ENCODE measurements around the gene GP1BB.

GP1BB gene

GRCh38 chr22:19742160-19743066 lies 19.1 kb downstream of the GP1BB start:
- H3K9ac ChIP-seq (ENCODE audit: low read depth, low read length, poor library complexity, severe bottlenecking), result no peak overlapping the region
- no peaks in the 10 kb centered on the region for H4K20me1 ChIP-seq (ENCODE audit: insufficient read depth, low read length, poor library complexity, severe bottlenecking)
- no peak overlapping the region for H2AFZ ChIP-seq (ENCODE audit: low read length)
- no peaks in the 10 kb centered on the region for H3K9me3 ChIP-seq (ENCODE audit: insufficient read depth, low read depth, low read length)
- H3K79me2 ChIP-seq (ENCODE audit: insufficient read depth, low read length), result no peaks in the 10 kb centered on the region
- no peaks in the 10 kb centered on the region for H3K4me1 ChIP-seq (ENCODE audit: insufficient read depth, low read length, poor library complexity, severe bottlenecking)
- H3K36me3 ChIP-seq (ENCODE audit: insufficient read depth, low read length), result no peaks in the 10 kb centered on the region
- no peaks in the 10 kb centered on the region for H3F3A ChIP-seq (ENCODE audit: low read depth)
- no peaks in the 10 kb centered on the region for H3K27me3 ChIP-seq (ENCODE audit: insufficient read depth, low read length, poor library complexity, severe bottlenecking)
- H3K4me2 ChIP-seq (ENCODE audit: low read depth, low read length, poor library complexity, severe bottlenecking), result no peak overlapping the region
- H3K9me2 ChIP-seq (replicated peaks; ENCODE audit: low read depth, low read length), result no peaks in the 10 kb centered on the region
- TF ChIP-seq EZH2phosphoT487 (IDR thresholded peaks at IDR 0.05; ENCODE audit: borderline replicate concordance), result no peak
- no peak for TF ChIP-seq CTCF (conservative IDR thresholded peaks at IDR 0.05; ENCODE audit: low read length)
- no peak overlapping the region for H3K4me3 ChIP-seq (ENCODE audit: low read length, poor library complexity, severe bottlenecking)

- Histone ChIP-seq H3K9me3 (ENCODE audit: insufficient read depth, low read depth, low read length) (no peaks in the 10 kb centered on the region), H3K79me2 (ENCODE audit: insufficient read depth, low read length) (no peaks in the 10 kb centered on the region), H3K9me2 (replicated peaks; ENCODE audit: low read depth, low read length) (no peaks in the 10 kb centered on the region), H3F3A (ENCODE audit: low read depth) (no peaks in the 10 kb centered on the region), H2AFZ (ENCODE audit: low read length) (no peak overlapping the region), H3K27me3 (ENCODE audit: insufficient read depth, low read length, poor library complexity, severe bottlenecking) (no peaks in the 10 kb centered on the region), H3K36me3 (ENCODE audit: insufficient read depth, low read length) (no peaks in the 10 kb centered on the region), H4K20me1 (ENCODE audit: insufficient read depth, low read length, poor library complexity, severe bottlenecking) (no peaks in the 10 kb centered on the region), H3K4me2 (ENCODE audit: low read depth, low read length, poor library complexity, severe bottlenecking) (no peak overlapping the region), H3K4me3 (ENCODE audit: low read length, poor library complexity, severe bottlenecking) (no peak overlapping the region), H3K4me1 (ENCODE audit: insufficient read depth, low read length, poor library complexity, severe bottlenecking) (no peaks in the 10 kb centered on the region), H3K9ac (ENCODE audit: low read depth, low read length, poor library complexity, severe bottlenecking) (no peak overlapping the region)
- TF ChIP-seq EZH2phosphoT487 (IDR thresholded peaks at IDR 0.05; ENCODE audit: borderline replicate concordance), result no peak
- TF ChIP-seq CTCF (conservative IDR thresholded peaks at IDR 0.05; ENCODE audit: low read length), result no peak
These were observed 19.7 kb downstream of the GP1BB start for GRCh38 chr22:19743081-19743480.

- Histone ChIP-seq H3K9me2 (replicated peaks; ENCODE audit: low read depth, low read length) (no peaks in the 10 kb centered on the region), H4K20me1 (ENCODE audit: insufficient read depth, low read length, poor library complexity, severe bottlenecking) (no peaks in the 10 kb centered on the region), H2AFZ (ENCODE audit: low read length) (no peak overlapping the region), H3K4me3 (ENCODE audit: low read length, poor library complexity, severe bottlenecking) (no peak overlapping the region), H3K36me3 (ENCODE audit: insufficient read depth, low read length) (no peaks in the 10 kb centered on the region), H3K9ac (ENCODE audit: low read depth, low read length, poor library complexity, severe bottlenecking) (no peak overlapping the region), H3F3A (ENCODE audit: low read depth) (no peaks in the 10 kb centered on the region), H3K27me3 (ENCODE audit: insufficient read depth, low read length, poor library complexity, severe bottlenecking) (no peaks in the 10 kb centered on the region), H3K79me2 (ENCODE audit: insufficient read depth, low read length) (no peaks in the 10 kb centered on the region), H3K4me2 (ENCODE audit: low read depth, low read length, poor library complexity, severe bottlenecking) (no peak overlapping the region), H3K9me3 (ENCODE audit: insufficient read depth, low read depth, low read length) (no peaks in the 10 kb centered on the region), H3K4me1 (ENCODE audit: insufficient read depth, low read length, poor library complexity, severe bottlenecking) (no peaks in the 10 kb centered on the region)
- TF ChIP-seq CTCF (conservative IDR thresholded peaks at IDR 0.05; ENCODE audit: low read length) (no peak), EZH2phosphoT487 (IDR thresholded peaks at IDR 0.05; ENCODE audit: borderline replicate concordance) (no peak)
These were observed 20.3 kb downstream of the GP1BB start for GRCh38 chr22:19743651-19744050.
